Hair follicular keratinocyte (primary cell): ENCODE data around the gene ARRB1. TPM values are rescaled to one million over a fixed set of nuclear protein-coding genes. Genes with fewer than 3 reads are reported as not detected.

Experiments
- total RNA-seq: library from RNA; depleted of rRNA; stranded (reverse); fragments of >200 nt; gene quantifications from 2 replicates; pipeline ENCODE4 v1.2.3, GENCODE V29; 2015

ARRB1 gene
- 0.19 and 1.9 TPM in 2 replicates for total RNA-seq

DNA sequence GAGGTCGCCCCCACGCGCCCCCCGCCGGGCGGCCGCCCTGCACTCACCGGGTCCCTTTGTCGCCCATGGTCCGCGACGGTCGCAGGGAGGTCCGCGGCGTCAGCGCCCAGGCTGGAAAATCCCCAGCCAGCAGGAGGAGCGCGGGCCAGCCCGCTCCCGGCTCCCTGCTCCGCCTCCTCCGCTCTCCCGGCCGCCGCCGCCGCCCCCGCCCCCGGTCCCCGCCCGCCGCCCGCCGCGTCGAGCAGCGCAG, at the start of gene ARRB1:
TSS of gene ARRB1 (minus strand) at position 121 of the 250 bp plus-strand sequence. CDS start at position 67, 54 bp downstream.

DNA sequence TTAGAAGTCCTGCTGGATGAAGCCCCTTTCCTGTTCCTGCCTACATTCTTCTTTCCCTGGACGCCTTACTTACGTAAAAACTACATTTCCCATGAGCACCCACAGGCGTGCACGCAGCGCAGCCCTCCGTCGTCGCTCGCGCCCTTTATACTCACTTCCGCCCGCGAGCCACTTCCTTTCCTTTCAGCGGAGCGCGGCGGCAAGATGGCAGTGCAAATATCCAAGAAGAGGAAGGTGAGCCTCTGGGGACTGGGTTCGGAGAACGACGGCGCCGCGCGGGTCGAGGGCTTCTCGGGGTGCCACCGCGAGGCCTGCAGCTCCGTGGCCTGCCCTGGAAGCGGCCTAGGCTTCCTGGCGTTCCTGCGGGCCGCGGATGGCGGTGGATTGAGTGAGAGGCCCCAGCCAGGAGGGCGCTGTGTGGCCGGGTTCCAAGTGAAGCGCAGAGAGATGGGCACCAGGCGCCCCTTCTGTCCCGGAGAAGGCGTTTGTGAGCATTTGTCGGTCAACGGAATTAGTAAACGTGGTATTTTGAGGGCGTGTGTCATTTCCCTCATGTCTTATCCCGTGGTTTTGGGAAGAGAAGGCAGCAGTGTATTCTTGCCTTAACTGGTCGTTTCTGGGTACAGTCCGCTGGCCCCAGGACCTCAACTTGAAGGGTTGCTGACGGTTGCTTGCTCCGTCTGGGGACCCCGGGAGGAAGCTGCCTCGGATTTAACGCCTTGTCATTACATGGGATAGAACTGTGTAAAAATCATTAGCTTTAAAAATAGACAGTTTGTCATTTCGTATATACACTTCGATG, 48.1 kb upstream of the ARRB1 start, which contains the start of gene RPS3:
TSS of gene RPS3 (plus strand) at position 175 of the 802 bp plus-strand sequence. CDS start at position 205, 30 bp downstream.

DNA sequence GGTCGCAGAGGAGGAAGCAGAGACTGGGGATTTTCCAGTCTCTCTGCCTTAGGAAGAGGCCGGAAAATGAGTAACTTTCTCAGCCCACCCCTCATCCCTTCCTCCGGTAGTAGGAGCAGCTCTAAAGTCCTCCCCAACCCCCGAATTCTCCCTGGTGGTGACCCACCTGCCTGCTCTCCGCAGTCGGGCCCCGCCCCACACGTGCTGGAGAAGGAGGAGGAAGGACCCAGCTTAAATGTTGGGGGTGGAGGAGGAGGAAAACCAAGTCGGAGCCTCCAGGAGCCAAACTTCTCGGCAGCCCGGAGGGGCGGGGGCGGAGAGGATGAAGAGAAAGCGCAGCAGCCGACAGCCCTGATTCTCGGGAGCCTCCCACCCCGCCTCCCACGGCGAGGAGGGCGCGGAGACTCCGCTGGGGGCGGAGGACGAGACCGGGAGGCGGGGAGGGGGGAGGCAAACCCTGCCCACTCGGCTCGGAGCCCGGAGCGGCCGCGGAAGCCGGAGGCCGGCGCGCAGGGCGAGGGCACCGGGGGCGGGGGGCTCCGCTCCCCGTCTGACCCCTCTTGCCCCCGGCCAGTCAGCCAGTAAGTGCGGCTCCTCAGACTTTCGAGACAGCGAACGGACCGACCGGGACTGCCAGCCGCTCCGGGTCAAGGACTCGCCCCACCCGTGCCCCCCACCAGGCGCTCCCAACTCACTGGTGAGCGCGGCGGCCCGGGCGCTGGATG, 111.0 kb downstream of the ARRB1 start, which contains the start of gene TPBGL:
TSS of gene TPBGL (plus strand) at position 464 of the 725 bp plus-strand sequence. CDS start 276 bp downstream, outside the sequence.

Other genes starting within 250 kb of the ARRB1 start
- not detected in 2 replicates for gene SLCO2B1, start 200.6 kb downstream of the ARRB1 start, total RNA-seq
- not detected in 2 replicates for gene TPBGL, start 110.9 kb downstream of the ARRB1 start, total RNA-seq
- gene RPS3, start 47.9 kb upstream of the ARRB1 start, total RNA-seq = 3,766 and 4,158 TPM in 2 replicates
- 0.34 and 1.2 TPM in 2 replicates for gene KLHL35, start 81.5 kb upstream of the ARRB1 start, total RNA-seq
- 0.76 and 7.4 TPM in 2 replicates for gene GDPD5, start 174.3 kb upstream of the ARRB1 start, total RNA-seq
- 519 and 618 TPM in 2 replicates for gene SERPINH1, start 210.6 kb upstream of the ARRB1 start, total RNA-seq